MCF 10A (cell line): ENCODE data around the gene CFAP46. TPM values are rescaled to one million over a fixed set of nuclear protein-coding genes. Genes with fewer than 3 reads are reported as not detected.

Experiments
- BruUV-seq: library from RNA; stranded (reverse); fragments of 400-500 nt; replicated peaks from 2 replicates; lab custom pipeline; 2021; lab: Mats Ljungman, UMichigan
- CTCF ChIA-PET: fragments of 300-600 bp; sonication (Branson Sonifier 250); formaldehyde crosslinking; extraction: SDS; loops from one replicate; lab custom pipeline; 2021; ENCODE audit warnings: antibody characterized with exemption, inconsistent platforms; lab: Yijun Ruan, JAX
- POLR2A ChIA-PET: fragments of 300-600, 350-650 bp; sonication (Branson Sonifier 250); formaldehyde crosslinking; extraction: SDS; loops from one replicate; lab custom pipeline; 2020; ENCODE audit warnings: antibody characterized with exemption, inconsistent platforms; lab: Yijun Ruan, JAX
- DNase-seq: peaks from one replicate; pipeline ENCODE4 v3.0.0-alpha.2; 2018; ENCODE audit not compliant: unreplicated experiment
- H3K27ac Mint-ChIP-seq: one replicate; pipeline ENCODE4 v1.8.0; 2022; ENCODE audit warnings: mild to moderate bottlenecking, low read depth, mixed read lengths; ENCODE audit not compliant: unreplicated experiment
- H3K27me3 Mint-ChIP-seq: one replicate; pipeline ENCODE4 v1.8.0; 2022; ENCODE audit warnings: mixed read lengths; ENCODE audit not compliant: insufficient read depth, unreplicated experiment
- H3K36me3 Mint-ChIP-seq: one replicate; pipeline ENCODE4 v1.8.0; 2022; ENCODE audit warnings: mild to moderate bottlenecking, moderate library complexity, mixed read lengths; ENCODE audit not compliant: insufficient read depth, unreplicated experiment
- H3K4me1 Mint-ChIP-seq: one replicate; pipeline ENCODE4 v1.8.0; 2022; ENCODE audit warnings: mixed read lengths; ENCODE audit not compliant: insufficient read depth, unreplicated experiment
- H3K4me3 Mint-ChIP-seq: one replicate; pipeline ENCODE4 v1.8.0; 2022; ENCODE audit warnings: mild to moderate bottlenecking, moderate library complexity, mixed read lengths; ENCODE audit not compliant: unreplicated experiment
- H3K9me3 Mint-ChIP-seq: one replicate; pipeline ENCODE4 v1.8.0; 2022; ENCODE audit warnings: mixed read lengths; ENCODE audit not compliant: unreplicated experiment
- CTCF ChIP-seq: fragments of 200-600 bp; IDR thresholded peaks from one replicate; pipeline ENCODE4 v1.8.0; 2022; ENCODE audit warnings: antibody characterized with exemption, mild to moderate bottlenecking; ENCODE audit not compliant: unreplicated experiment
- intact Hi-C: fragments of 100-400 bp; cut with micrococcal nuclease; formaldehyde crosslinking; loops from 2 replicates; pipeline ENCODE4 v1.14.1; 2022
- total RNA-seq: library from RNA; stranded (reverse); gene quantifications from 2 replicates; pipeline ENCODE4 v1.2.3, GENCODE V29; 2022

The CFAP46 gene
- total RNA-seq, 1 experiment from 2014 or later, result 0.33 TPM

- Mint-ChIP-seq H3K9me3 (peaks cover 14% of the 10 kb centered on the region), H3K4me3 (no peak overlapping the region), H3K36me3 (no peaks in the 10 kb centered on the region), H3K27ac (no peak overlapping the region), H3K27me3 (peaks cover 27% of the 10 kb centered on the region), H3K4me1 (no peaks in the 10 kb centered on the region)
- intact Hi-C loops, result no loop called here
- ChIA-PET CTCF (no interaction called here), POLR2A (no interaction called here)
- DNase-seq, result no peak
- TF ChIP-seq CTCF, result no peak
- BruUV-seq, result no TSS peak
Measured at GRCh38 chr10:132964231-132964630, 21.9 kb upstream of the CFAP46 start.

- BruUV-seq, result no TSS peak
- no peak for TF ChIP-seq CTCF
- Mint-ChIP-seq H3K9me3 (peaks cover 9% of the 10 kb centered on the region), H3K27ac (no peak overlapping the region), H3K4me3 (no peak overlapping the region), H3K27me3 (peaks cover 27% of the 10 kb centered on the region), H3K36me3 (no peaks in the 10 kb centered on the region), H3K4me1 (no peaks in the 10 kb centered on the region)
- CTCF ChIA-PET, result no interaction called here
- intact Hi-C loops, result no loop called here
- POLR2A ChIA-PET, result no interaction called here
- no peak for DNase-seq
Measured at GRCh38 chr10:132963430-132963960, 21.1 kb upstream of the CFAP46 start.

GRCh38 chr10:132962623-132963429, 20.5 kb upstream of the CFAP46 start:
- POLR2A ChIA-PET, result no interaction called here
- Mint-ChIP-seq H3K4me3 (peak overlapping the region; percentile 38), H3K27ac (no peak overlapping the region), H3K4me1 (no peaks in the 10 kb centered on the region), H3K36me3 (no peaks in the 10 kb centered on the region), H3K9me3 (peaks cover 9% of the 10 kb centered on the region), H3K27me3 (peaks cover 26% of the 10 kb centered on the region)
- no peak for DNase-seq
- CTCF ChIA-PET, result no interaction called here
- BruUV-seq, result no TSS peak
- intact Hi-C loops, result no loop called here
- no peak for TF ChIP-seq CTCF

- BruUV-seq, result no TSS peak
- CTCF ChIA-PET, result no interaction called here
- H3K9me3 Mint-ChIP-seq, result peaks cover 9% of the 10 kb centered on the region
- POLR2A ChIA-PET, result no interaction called here
- peaks cover 26% of the 10 kb centered on the region for H3K27me3 Mint-ChIP-seq
- no peaks in the 10 kb centered on the region for H3K4me1 Mint-ChIP-seq
- H3K36me3 Mint-ChIP-seq, result no peaks in the 10 kb centered on the region
- DNase-seq, result no peak
- TF ChIP-seq CTCF, result no peak
- intact Hi-C loops, result no loop called here
- no peak overlapping the region for H3K27ac Mint-ChIP-seq
- H3K4me3 Mint-ChIP-seq, result peak overlapping the region; percentile 38
Measured at GRCh38 chr10:132961787-132962622, 19.6 kb upstream of the CFAP46 start.
